ENCODE results near the gene NAB1.

NAB1 gene

DNA sequence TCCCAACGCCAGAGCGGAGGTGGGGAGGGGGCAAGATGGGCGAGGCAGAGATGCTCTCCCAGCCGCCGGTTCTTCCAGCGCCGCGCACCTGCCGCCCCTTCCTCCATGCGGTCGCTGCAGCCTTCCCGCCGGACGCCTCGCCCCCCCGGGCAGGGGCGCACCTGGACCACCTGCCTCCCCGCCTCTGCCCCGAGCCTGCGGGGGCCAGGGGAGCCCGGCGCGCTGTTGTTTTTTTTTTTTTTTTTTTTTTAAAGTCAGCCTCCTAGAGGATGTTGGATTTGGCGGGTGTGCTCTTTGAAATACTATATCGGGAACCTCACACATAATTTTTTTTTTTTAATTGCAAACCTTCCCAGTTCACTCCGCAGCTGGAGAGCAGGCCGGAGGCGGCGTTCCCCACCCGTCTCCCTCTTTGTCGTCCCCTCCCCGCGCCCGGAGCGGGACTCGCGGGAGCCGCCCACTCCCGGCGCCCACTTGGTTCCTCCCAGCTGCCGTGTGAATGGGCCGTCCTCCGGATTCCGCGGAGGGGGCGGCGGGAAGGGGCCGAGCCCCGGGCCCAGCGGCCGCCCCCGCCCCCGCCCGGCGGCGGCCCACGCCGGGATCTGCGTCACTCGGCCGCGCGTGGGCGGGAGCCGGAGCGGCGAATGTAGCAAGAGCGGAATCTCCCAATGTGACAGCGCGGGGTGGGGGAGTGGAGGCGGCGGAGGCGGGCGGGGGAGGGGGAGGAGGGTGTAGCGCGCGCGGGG is 421 bp upstream of the NAB1 start (continued):
- TF ChIP-seq HIC1 (tag by site-specific recombination; IDR thresholded peaks at IDR 0.05): no peak
- no peak for TF ChIP-seq ZNF416 (tag by site-specific recombination; IDR thresholded peaks at IDR 0.05)
- TF ChIP-seq ZNF24 (tag by site-specific recombination; IDR thresholded peaks at IDR 0.05): no peak
- TF ChIP-seq ZNF701 (tag by site-specific recombination; IDR thresholded peaks at IDR 0.05): no peak
- TF ChIP-seq ZNF585B (tag by site-specific recombination; IDR thresholded peaks at IDR 0.05): no peak
- TF ChIP-seq ZNF221 (tag by site-specific recombination; IDR thresholded peaks at IDR 0.05; ENCODE audit: borderline replicate concordance): no peak
- no peak for TF ChIP-seq HOXA7 (CRISPR knock-in tag; IDR thresholded peaks at IDR 0.05; ENCODE audit: borderline replicate concordance)
- TF ChIP-seq ZNF10 (tag by site-specific recombination; IDR thresholded peaks at IDR 0.05): no peak
- no peak for TF ChIP-seq ZNF292 (tag by site-specific recombination; IDR thresholded peaks at IDR 0.05; ENCODE audit: borderline replicate concordance, low read depth)
- TF ChIP-seq ZBTB48 (tag by site-specific recombination; IDR thresholded peaks at IDR 0.05): no peak
- no peak for TF ChIP-seq ZBTB11 (tag by site-specific recombination; conservative IDR thresholded peaks at IDR 0.05; ENCODE audit: low read depth)
- no peak for TF ChIP-seq ZNF664 (tag by site-specific recombination; IDR thresholded peaks at IDR 0.05)
- no peak for TF ChIP-seq ZNF140 (tag by site-specific recombination; IDR thresholded peaks at IDR 0.05)
- TF ChIP-seq ZNF350 (tag by site-specific recombination; IDR thresholded peaks at IDR 0.05): no peak
- TF ChIP-seq RBAK (tag by site-specific recombination; IDR thresholded peaks at IDR 0.05): no peak
- TF ChIP-seq, protein P1, sequence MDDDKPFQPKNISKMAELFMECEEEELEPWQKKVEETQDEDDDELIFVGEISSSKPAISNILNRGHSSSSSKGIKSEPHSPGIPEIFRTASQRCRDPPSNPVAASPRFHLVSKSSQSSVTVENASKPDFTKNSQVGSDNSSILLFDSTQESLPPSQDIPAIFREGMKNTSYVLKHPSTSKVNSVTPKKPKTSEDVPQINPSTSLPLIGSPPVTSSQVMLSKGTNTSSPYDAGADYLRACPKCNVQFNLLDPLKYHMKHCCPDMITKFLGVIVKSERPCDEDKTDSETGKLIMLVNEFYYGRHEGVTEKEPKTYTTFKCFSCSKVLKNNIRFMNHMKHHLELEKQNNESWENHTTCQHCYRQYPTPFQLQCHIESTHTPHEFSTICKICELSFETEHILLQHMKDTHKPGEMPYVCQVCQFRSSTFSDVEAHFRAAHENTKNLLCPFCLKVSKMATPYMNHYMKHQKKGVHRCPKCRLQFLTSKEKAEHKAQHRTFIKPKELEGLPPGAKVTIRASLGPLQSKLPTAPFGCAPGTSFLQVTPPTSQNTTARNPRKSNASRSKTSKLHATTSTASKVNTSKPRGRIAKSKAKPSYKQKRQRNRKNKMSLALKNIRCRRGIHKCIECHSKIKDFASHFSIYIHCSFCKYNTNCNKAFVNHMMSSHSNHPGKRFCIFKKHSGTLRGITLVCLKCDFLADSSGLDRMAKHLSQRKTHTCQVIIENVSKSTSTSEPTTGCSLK (tag by site-specific recombination; IDR thresholded peaks at IDR 0.05): no peak
- no peak for TF ChIP-seq GFI1B (tag by site-specific recombination; IDR thresholded peaks at IDR 0.05)
- no peak for TF ChIP-seq ZNF239 (tag by site-specific recombination; IDR thresholded peaks at IDR 0.05)
- TF ChIP-seq, protein P2, sequence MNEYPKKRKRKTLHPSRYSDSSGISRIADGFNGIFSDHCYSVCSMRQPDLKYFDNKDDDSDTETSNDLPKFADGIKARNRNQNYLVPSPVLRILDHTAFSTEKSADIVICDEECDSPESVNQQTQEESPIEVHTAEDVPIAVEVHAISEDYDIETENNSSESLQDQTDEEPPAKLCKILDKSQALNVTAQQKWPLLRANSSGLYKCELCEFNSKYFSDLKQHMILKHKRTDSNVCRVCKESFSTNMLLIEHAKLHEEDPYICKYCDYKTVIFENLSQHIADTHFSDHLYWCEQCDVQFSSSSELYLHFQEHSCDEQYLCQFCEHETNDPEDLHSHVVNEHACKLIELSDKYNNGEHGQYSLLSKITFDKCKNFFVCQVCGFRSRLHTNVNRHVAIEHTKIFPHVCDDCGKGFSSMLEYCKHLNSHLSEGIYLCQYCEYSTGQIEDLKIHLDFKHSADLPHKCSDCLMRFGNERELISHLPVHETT (tag by site-specific recombination; IDR thresholded peaks at IDR 0.05): no peak
- TF ChIP-seq ZNF335 (tag by site-specific recombination; conservative IDR thresholded peaks at IDR 0.05): peak; percentile 77
- no peak for TF ChIP-seq ZBTB21 (tag by site-specific recombination; IDR thresholded peaks at IDR 0.05)
- no peak for TF ChIP-seq ZNF707 (tag by site-specific recombination; IDR thresholded peaks at IDR 0.05)
- TF ChIP-seq, protein P3, sequence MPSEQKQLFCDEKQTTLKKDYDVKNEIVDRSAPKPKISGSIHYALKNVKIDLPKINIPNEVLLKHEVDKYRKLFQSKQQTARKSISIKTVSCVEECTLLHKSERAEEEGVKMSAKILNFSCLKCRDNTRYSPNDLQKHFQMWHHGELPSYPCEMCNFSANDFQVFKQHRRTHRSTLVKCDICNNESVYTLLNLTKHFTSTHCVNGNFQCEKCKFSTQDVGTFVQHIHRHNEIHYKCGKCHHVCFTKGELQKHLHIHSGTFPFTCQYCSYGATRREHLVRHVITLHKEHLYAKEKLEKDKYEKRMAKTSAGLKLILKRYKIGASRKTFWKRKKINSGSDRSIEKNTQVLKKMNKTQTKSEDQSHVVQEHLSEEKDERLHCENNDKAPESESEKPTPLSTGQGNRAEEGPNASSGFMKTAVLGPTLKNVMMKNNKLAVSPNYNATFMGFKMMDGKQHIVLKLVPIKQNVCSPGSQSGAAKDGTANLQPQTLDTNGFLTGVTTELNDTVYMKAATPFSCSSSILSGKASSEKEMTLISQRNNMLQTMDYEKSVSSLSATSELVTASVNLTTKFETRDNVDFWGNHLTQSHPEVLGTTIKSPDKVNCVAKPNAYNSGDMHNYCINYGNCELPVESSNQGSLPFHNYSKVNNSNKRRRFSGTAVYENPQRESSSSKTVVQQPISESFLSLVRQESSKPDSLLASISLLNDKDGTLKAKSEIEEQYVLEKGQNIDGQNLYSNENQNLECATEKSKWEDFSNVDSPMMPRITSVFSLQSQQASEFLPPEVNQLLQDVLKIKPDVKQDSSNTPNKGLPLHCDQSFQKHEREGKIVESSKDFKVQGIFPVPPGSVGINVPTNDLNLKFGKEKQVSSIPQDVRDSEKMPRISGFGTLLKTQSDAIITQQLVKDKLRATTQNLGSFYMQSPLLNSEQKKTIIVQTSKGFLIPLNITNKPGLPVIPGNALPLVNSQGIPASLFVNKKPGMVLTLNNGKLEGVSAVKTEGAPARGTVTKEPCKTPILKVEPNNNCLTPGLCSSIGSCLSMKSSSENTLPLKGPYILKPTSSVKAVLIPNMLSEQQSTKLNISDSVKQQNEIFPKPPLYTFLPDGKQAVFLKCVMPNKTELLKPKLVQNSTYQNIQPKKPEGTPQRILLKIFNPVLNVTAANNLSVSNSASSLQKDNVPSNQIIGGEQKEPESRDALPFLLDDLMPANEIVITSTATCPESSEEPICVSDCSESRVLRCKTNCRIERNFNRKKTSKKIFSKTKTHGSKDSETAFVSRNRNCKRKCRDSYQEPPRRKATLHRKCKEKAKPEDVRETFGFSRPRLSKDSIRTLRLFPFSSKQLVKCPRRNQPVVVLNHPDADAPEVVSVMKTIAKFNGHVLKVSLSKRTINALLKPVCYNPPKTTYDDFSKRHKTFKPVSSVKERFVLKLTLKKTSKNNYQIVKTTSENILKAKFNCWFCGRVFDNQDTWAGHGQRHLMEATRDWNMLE (tag by site-specific recombination; conservative IDR thresholded peaks at IDR 0.05; ENCODE audit: low read depth): no peak
- TF ChIP-seq TCF7L2 (IDR thresholded peaks at IDR 0.05; ENCODE audit: borderline replicate concordance, low read depth, low read length): no peak

Measured in HEK293 (cell line).